Glomerular visceral epithelial cell (primary cell): ENCODE data around the gene GPC6.

ENCODE experiments used
- DNase-seq: peaks from one replicate; pipeline ENCODE4 v3.0.0-alpha.2; 2016; ENCODE audit errors: extremely low spot score

GPC6 gene

DNA sequence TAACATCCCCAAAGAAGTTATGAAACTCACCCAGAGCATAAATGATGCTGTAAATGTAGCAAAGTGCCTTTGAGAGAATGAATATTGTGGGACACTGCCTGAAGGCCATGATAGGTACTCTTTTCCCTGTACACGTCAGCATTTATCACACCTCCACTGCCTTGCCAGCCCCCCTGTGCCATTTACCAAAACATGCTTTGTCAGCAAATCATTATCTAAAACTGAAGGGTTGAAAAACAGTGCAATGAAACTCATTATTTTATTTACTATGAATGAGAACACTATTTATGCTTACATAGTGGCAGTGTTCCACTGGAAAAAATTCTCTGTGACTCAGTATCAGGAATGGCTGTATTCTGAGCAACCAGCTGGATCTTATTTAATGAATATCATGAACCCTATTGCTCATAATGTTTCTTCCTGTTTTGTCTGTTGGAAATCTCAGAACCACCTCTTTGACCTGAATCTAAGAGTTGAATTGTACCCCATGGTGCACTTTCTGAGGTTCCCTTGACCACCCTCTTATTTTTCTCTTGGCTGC lies 688.7 kb downstream of the GPC6 start:
- no peak for DNase-seq

DNA sequence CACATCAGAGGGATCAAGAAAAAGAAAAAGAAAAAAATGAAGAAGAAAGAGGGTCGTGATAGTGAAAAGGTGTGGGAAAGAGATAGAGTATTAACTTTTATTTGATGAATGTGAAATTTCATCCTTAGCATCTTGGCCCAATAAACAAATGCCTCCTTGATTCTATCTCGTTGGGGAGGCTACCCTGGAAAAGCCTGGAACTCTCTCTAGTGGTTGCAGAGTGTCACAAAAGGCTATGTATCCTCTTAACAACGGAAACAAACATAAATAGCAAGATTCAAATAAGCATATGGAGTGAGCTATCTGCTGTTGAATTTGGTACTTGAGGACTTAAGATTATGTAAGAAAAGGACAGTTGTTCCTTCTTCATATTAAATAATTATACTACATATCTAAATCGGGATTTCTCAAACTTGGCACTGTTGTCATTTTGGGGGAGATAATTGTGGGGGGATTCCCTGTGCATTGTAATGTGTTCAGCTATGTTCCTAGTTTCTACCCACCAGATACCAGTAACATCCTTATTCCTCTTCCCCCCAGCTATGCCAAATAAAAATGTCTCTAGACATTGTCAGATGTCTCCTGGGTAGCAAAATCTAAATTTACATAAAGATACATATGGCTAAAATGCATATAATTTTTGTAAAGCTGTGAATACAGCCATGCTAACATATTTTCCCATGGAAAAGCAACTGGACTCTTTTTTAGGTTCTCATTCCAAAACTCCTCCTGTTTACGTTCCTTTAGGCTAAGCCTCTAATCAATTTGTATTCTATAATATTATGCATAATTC lies 695.7 kb downstream of the GPC6 start:
- DNase-seq: no peak

DNA sequence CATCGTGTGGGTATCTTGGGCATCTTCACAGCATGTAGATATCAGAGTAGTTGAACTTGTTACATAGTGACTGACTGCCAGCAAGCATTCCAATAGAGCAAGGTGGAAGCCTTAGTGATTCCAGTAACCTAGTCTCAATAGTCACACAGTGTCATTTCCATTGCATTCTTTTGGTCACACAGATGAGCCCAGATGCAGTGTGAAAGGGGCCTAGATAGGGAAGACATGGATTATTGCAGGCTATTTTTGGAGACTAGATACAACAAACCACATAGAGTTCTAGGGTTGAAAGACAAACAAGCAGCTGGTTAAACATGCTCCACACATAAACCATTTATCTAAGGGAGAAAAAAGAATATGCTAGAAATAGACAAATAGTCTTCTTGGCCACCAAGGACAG lies 699.4 kb downstream of the GPC6 start:
- DNase-seq: no peak

DNA sequence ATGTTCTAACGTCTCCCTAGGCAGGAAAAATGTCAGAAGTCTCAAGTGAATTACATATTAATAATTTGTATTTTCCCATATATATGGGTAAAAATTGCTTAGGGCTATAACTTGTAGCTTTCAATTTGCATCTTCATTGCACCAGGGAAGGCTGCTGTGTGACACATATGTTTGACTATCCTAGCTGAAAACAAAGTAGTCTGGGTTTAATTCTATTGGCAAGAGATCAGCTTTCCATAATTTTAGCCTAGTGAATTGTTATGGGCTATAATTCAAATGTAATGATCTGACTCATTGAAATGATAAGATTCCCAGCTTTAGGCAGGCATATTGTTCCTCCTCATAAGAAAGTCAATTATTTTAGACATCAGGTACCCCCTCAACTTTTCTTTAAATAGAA lies 699.8 kb downstream of the GPC6 start:
- no peak for DNase-seq

DNA sequence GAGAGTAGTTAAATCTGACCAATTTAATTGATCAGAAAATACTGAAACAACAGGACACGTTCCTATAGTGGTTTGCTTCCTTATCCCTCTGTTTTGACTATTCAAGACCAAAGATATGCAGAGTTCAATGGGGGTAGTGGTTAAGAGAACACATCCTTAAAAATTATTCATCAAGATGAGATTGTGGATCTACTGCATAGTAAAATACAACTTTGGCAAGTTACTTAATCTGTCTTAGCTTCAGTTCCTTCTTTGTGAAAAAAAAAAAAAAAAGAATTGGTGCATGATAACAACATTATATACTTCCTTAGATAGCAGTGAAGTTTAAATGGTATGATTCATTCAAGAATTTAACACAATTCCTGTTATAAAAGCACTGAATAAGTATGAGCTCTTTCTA lies 700.8 kb downstream of the GPC6 start:
- no peak for DNase-seq

DNA sequence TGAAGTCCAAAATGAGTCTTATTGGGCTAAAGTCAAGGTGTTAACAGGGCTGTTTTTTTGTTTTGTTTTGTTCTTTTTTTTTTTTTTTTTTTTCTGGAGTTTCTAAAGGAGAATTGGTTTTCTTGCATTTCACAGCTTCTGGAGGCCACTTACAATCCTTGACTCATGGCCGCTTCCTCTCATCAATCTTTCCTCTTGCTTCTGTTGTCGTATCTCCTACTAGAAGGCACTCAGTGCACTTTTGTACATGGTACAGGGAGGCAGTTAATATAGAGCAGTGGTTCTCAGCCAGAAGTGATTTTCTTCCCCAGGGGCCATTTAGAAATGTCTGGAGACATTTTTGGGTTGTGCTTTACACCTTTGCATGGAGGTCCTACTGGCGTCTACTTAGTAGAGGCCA lies 706.3 kb downstream of the GPC6 start:
- DNase-seq: no peak

DNA sequence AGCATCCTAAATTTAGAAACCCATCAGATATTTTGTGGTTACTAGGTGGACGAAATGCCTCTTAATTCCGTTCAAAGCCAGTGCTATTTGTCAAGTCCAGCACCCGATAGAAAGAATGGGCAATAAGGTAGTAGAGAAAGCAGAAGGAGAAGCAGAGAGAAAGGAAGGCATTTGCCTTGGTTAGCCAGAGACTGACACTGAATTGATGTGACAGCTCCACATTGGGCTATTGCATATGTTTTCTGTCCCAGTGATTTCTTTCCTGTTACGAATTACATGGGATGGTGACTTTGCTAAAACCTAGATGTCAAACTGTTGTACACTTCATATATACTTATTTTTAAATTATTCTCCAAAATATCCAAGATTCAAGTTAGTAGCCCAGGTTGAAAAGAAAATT lies 710.3 kb downstream of the GPC6 start:
- DNase-seq: no peak

DNA sequence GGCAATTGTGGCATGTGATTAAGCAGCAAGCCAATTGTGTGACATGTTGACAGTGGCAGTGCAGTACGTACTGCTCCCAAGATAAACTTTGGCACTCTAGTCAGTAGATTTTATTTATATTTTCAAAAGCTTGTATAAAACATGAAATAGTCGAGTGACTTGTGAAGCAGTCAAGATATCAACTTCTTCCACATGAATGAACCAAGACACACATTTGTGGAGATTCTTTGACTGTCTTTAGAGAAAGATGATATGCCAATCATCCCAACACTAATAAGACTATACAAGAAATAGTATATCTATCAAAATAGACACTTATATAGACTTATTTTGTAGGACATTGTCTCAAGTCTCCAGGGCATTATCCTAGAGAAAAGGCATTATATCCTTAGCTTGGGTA lies 714.8 kb downstream of the GPC6 start:
- DNase-seq: no peak

DNA sequence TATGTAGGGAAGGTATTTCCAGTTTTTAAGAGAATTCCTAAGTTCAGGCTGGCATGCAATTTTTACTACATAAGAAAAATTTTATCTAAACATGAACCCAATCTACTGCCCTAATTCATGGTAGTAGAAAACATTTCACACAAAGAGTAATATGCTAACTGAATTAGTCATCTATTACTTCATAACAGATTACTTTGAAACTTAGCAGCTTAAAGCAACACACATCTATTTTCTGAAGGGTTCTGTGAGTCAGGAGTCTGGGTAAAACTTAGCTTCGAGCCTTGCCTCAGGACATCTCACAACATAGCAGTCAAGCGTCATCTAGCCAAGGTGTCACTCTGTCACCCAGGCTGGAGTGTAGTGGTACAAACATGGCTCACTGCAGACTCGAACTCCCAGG lies 715.4 kb downstream of the GPC6 start:
- DNase-seq: no peak

DNA sequence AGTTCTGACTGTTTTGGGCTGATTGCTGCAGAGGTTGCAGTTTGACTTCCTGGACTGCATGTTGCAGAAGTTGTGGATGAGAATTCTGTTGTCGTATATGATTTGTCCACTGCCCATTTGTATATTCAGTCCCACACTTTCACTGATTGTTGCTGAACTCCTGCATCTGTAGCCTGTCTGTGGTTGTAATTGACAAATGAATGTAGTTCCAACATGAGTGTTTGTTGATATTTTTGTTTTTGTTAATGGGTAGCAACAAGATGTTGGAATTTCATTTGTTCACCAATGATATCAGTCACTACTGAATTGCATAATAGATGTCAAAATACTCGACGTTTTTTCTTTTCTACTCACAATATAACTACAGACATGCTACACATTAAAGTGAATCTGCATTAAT lies 719.0 kb downstream of the GPC6 start:
- DNase-seq: no peak

DNA sequence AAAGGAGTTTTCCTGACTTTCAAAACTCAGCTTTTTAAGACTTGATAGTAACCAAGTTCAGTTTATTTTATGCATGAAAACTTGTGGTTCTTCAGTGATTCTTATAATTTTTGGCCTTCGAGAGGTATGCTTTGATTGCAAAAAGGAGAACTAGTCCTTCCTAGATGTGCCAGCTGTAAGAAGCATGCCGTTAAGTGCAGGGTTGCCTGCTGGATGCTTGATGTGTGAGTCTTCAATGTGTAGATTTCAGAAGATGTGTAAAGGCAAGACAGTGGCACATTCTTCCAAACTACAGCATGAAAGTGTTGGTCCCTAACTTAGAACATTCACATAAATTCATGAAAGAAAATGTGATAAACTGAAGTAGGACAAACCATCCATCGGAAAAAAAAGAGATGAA lies 720.4 kb downstream of the GPC6 start:
- DNase-seq: no peak

DNA sequence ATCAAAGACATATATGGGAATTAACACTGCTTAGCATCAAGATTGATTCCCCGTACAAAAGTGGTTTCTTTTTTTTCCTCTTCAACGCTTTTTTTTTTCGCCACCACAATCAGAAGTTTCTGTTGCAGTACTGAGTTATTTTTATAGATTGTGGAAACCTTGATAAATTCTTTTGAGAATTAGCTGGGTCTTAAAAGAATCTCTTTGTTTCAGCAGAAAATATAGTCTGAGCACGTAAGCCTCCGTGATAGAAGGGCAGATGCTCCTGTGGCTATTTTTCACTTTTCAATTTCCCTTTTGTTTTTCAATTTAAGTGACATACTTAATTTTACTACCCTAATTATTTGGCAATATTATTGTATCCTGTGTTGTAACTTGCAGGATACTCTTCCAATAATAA lies 721.0 kb downstream of the GPC6 start:
- no peak for DNase-seq

DNA sequence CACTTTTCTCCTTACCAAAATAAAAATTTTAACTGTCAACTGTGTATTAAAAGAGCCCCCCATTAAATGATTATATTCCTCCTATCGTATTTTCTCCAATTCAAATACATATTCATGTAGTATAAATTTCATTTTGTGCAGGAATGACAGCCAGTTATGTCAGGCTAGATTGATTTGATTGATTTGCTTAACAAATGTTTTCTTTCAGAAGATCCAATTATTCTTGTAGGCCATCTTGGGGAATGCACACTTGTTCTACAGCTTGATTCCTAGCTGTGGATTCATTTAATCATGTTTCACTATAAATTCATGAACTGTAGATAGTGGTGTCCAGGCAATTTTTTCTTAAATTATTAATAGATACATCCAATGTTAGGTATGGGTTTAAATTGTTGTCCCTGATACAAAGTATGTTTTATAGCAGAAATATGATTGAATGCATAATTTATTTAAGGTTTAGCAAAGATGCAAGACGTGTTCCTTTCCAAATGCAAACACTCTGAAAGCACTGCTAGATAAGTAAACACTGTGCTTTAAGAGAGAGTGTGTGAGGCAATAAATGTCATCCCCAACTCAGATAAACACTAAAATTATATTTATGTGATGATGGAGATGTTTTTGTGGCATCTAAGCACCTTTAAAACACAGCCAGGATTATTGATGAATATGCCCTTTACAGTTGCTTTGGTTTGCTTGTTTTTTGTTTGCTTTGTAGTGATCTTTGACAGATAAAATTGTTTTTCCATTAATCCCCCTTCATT lies 721.7 kb downstream of the GPC6 start:
- no peak for DNase-seq

DNA sequence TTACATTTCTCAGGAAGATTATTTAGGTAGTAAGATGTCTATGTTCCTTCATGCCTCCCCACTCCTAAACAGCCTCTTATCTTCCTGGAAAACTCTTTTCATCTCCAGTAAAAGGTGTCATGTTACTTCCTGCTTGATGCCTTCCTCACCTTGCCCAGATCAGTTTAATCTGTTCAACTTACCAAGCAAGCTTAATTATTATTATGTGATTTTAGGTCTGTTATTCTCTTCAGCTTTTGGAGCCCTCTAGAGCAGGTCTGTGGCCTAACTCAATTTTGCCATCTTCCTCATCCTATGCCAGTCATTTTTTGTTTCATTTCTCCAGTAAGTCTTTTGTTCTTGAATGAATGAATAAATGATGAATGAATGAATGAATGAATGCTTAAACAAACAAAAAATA lies 724.5 kb downstream of the GPC6 start:
- no peak for DNase-seq

DNA sequence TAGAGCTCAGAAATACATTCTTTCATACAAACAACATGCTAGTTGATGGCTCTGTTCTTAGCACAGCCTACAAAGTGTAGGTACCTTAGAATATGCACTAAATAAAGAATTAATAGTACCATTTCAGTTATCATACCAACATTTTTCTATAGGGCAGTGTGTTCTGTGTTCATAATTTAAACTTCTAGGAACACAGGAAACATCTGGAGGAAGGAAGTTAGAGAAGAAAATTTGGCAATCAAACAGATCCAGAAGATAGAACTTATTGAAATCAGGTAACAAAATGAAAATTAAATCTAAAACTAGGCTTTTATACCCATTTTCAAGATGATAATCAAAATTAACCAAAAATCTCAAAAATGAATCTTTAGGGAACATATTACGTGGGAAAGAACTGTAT lies 725.3 kb downstream of the GPC6 start:
- DNase-seq: no peak

DNA sequence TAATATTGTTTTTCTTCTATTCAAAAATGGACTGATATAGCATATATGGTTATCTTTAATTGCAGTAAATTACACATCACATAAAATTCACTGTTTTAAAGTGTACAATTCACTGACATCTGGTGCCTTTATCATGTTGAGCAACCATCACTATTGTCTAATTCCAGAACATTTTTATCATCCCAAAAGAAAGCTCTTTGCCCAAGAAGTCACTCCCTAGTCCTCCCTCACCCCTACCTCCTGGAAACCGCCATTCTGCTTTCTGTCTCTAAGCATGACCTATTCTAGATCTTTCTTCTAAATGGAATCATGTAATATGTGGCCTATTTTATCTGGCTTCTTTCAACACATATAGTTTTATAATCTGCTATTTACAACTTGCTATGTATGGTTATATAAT lies 727.2 kb downstream of the GPC6 start:
- DNase-seq: no peak

DNA sequence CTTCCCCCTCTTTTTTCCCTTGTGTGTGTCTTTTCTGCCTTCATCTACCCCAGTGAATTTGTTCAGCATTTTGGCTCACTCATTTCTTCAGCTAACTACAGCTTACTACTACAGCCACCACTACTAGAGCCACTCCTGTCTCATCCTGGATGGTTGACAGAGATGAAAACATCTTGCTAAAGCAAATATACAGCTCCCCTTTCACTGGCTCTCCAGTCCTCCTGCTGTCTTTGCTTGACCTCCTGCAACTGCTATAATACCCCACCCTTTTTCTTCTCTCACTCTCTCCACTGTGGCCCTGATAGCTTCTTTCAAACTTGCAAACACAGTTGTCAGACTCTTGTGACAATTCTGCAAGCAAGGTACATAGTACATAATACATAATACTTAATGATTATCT lies 729.3 kb downstream of the GPC6 start:
- no peak for DNase-seq

DNA sequence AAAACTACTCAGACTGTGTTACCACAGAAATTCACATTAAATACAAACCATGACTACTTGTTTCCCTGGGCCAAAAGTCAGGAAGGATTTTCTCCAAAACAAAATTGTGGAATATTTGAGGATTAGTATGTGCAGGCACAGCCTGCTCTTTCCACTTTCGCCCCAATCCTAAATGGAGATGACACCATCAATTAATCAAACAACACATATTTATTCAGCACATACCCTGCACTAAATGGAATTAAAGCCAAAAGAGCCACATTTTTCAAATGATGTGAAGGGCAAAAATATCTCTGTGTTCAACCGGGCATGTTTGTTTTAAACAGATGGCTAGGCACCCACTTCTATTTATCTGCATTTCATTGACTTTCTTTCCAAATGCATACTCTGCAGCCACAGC lies 729.8 kb downstream of the GPC6 start:
- DNase-seq: no peak

DNA sequence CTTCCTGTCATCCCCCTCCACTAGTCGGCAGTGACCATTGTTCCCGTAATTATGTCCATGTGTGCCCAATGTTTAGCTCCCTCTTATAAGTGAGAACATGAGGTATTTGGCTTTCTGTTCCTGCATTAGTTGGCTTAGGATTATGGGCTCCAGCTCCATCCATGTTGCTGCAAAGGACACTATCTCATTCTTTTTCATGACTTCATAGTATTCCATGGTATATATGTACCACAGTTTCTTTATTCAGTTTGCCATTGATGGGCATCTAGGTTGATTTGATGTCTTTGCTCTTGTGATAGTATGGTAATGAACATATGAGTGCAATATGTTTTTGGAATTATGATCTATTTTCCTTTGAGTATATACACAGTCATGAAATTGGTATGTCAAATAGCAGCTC lies 730.8 kb downstream of the GPC6 start:
- DNase-seq: no peak

DNA sequence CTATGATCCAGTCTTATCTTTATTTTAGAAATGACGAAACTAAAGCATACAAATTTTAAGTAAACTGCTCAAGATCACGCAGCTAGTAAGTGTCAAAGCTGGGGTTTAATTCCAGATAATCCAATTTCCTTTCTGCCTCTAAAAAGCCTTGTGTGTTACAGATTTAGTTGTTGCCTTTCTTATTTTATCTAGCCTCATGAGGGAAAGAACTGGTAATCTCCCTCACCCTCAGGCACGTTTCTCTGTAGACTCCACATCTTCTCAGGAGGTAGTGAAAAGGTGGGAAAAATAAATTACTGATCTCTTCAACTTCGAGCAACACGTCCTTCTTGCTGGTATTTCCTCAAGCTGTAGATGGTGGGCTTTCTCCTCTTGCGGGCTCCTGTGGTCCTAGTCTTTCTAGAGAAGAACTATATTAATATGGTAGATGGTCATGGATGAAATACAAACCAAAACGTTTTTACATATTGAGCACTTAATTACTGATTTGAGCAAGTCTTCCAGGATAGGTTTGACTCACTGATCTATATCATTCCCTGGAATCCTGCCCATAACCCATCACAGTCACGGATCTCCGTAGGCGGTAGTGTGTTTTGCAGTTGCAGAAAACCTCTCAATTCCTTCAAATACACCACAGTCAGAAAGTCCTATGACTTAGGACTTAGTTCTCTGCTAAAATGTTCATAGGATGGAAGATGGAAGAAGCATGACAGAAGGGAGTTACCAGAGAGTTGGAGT lies 733.4 kb downstream of the GPC6 start:
- DNase-seq: no peak

DNA sequence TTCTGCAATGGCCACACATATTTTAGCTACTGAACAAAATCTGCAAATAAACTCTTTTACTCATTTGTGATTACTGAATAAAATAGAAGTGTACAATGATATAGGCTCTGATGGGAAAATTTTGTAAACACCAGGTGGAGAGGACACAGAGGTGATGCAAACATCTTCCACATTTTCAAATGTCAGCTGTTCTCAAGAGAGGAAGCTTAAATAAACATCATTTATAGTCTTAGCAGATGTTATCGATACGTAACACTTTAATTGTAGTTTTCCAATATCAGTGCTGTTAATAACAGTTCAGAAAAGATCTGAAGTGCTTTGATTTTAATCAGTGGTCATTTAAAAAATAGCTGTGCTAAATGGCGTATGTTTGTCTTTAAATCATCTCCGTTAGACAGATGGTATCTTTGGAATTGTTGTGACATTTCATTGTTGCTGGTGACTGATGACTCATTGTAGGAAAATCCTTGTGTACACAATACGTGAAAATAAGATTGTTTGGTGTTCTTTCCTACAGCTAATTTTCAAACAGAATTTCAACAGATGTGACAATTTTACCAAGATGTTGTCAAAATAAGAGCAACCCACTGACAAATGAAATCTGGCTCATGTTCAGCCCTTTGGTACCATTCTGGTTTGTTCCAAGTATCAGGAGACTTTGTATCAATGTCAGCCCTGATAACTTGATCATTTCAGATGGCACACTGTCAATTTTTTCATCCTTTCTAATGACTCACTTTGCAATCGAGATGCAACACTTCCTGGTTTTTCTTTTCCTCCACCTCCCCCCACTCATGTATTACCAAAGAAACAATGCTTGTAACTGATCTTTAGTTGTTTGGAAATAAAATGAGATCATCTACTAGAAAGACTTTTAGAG lies 736.9 kb downstream of the GPC6 start:
- peak; percentile 12 for DNase-seq

DNA sequence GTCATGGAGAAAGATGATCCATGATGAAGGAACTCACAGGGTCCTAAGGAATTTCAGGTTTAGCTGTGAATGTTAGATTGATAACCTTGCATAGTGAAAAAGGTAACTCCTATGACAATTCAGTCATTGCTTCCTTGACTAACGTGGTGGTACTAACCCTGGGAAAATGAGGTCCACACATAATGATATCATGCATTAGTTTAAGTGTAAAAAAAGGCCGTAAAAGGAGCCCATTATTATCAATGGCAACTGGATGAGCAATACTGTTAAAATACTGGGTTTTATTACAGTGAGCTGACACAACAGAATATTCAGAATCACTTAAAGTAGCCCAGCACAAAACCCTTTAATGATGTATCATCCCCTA lies 737.5 kb downstream of the GPC6 start:
- no peak for DNase-seq
